ENCODE data around the gene NAGS. TPM values are rescaled to one million over a fixed set of nuclear protein-coding genes. Genes with fewer than 3 reads are reported as not detected.

Gene NAGS
- total RNA-seq, 1 donor from 2014 or later: 1.0 TPM

DNA sequence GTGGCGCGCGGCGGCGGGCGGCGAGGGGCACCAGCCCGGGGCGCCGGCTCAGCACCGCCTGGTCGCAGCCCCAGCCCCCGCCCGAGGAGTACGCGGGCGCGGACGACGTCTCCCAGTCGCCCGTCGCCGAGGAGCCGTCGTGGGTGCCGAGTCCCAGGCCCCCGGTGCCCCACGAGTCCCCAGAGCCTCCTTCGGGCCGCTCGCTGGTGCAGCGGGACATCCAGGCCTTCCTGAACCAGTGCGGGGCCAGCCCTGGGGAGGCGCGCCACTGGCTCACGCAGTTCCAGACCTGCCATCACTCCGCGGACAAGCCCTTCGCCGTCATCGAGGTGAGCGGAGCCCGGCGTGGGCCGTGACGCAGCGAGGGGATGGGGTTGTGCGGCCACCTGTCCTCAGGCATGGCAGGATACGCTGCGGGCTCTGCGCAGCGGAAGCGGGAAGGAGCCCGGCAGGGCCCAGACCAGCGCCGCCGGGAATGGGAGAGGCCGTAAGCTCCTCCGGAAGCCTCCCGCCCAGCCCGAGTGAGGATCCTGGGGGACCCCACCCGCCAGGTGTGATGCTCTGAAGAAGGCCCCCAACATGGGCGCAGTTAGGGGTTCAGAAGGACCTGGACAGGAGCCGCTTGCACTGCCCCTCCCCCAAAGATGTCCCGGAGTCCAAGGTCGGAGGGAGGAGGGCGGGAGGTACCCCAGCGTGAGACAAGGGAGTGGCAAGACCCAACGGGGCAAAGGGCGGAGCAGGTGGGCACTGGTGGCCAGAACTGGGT lies 522 bp downstream of the NAGS start:
- H3K4me2 ChIP-seq (ENCODE audit: low read length): peak overlapping the region; percentile 96

GRCh38 chr17:44005527-44006271 lies 1.3 kb downstream of the NAGS start:
- H3K4me2 ChIP-seq (ENCODE audit: low read length): peak overlapping the region; percentile 96
- TF ChIP-seq CTCF (IDR thresholded peaks at IDR 0.05; ENCODE audit: insufficient read depth, low read depth, low read length): no peak
- TF ChIP-seq EZH2 (IDR thresholded peaks at IDR 0.05; ENCODE audit: insufficient read depth, low read length): peak; percentile 47

More for the DNA sequence above, 522 bp downstream of the NAGS start:
- peaks cover 4% of the 10 kb centered on the region for H3K9me3 Mint-ChIP-seq (ENCODE audit: unreplicated experiment)
- H3K27ac ChIP-seq (ENCODE audit: low read depth, low read length): no peak overlapping the region
- peaks cover 7% of the 10 kb centered on the region for H3K4me1 Mint-ChIP-seq (ENCODE audit: low read depth, unreplicated experiment)
- H3K9ac ChIP-seq (ENCODE audit: low read length): no peak overlapping the region
- H2AFZ ChIP-seq (ENCODE audit: low read depth, low read length): peak overlapping the region; percentile 71
- no peak overlapping the region for H3K4me3 Mint-ChIP-seq (ENCODE audit: unreplicated experiment)
- H3K36me3 Mint-ChIP-seq (ENCODE audit: low read depth, unreplicated experiment): peaks cover 3% of the 10 kb centered on the region
- TF ChIP-seq EZH2 (IDR thresholded peaks at IDR 0.05; ENCODE audit: insufficient read depth, low read length) (peak; percentile 86), CTCF (IDR thresholded peaks at IDR 0.05; ENCODE audit: insufficient read depth, low read depth, low read length) (no peak)
- H3K27ac Mint-ChIP-seq (ENCODE audit: unreplicated experiment): no peak overlapping the region
- H3K27me3 Mint-ChIP-seq (ENCODE audit: low read depth, unreplicated experiment): peaks cover 15% of the 10 kb centered on the region
- no peaks in the 10 kb centered on the region for H3K9me3 ChIP-seq (ENCODE audit: insufficient read depth, low read depth, low read length)
- no peaks in the 10 kb centered on the region for H3K36me3 ChIP-seq (ENCODE audit: insufficient read depth, low read length)
- peaks cover 19% of the 10 kb centered on the region for H3K27me3 ChIP-seq (ENCODE audit: insufficient read depth, low read length)
- H3K79me2 ChIP-seq (ENCODE audit: insufficient read depth, low read length): no peaks in the 10 kb centered on the region
- no peak for FAIRE-seq
- DNase-seq (ENCODE audit: low read depth): no peak
- H3K4me1 ChIP-seq (ENCODE audit: insufficient read depth, low read length): peaks cover 34% of the 10 kb centered on the region
- H3K4me3 ChIP-seq (ENCODE audit: insufficient read depth, low read depth, low read length): no peak overlapping the region
- H4K20me1 ChIP-seq (ENCODE audit: insufficient read depth, low read length): peaks cover 13% of the 10 kb centered on the region

More at GRCh38 chr17:44005527-44006271, 1.3 kb downstream of the NAGS start:
- Mint-ChIP-seq H3K36me3 (ENCODE audit: low read depth, unreplicated experiment) (peaks cover 4% of the 10 kb centered on the region), H3K4me3 (ENCODE audit: unreplicated experiment) (peak overlapping the region; percentile 86), H3K9me3 (ENCODE audit: unreplicated experiment) (peaks cover 4% of the 10 kb centered on the region), H3K27me3 (ENCODE audit: low read depth, unreplicated experiment) (peaks cover 15% of the 10 kb centered on the region), H3K27ac (ENCODE audit: unreplicated experiment) (peak overlapping the region; percentile 83), H3K4me1 (ENCODE audit: low read depth, unreplicated experiment) (peaks cover 7% of the 10 kb centered on the region)
- FAIRE-seq: no peak
- no peak overlapping the region for H3K27ac ChIP-seq (ENCODE audit: low read depth, low read length)
- H3K4me3 ChIP-seq (ENCODE audit: insufficient read depth, low read depth, low read length): peak overlapping the region; percentile 46
- H3K4me1 ChIP-seq (ENCODE audit: insufficient read depth, low read length): peaks cover 34% of the 10 kb centered on the region
- H3K79me2 ChIP-seq (ENCODE audit: insufficient read depth, low read length): no peaks in the 10 kb centered on the region
- peaks cover 13% of the 10 kb centered on the region for H4K20me1 ChIP-seq (ENCODE audit: insufficient read depth, low read length)
- peak overlapping the region; percentile 13 for H3K9ac ChIP-seq (ENCODE audit: low read length)
- no peak for DNase-seq (ENCODE audit: low read depth)
- H3K27me3 ChIP-seq (ENCODE audit: insufficient read depth, low read length): peaks cover 19% of the 10 kb centered on the region
- no peaks in the 10 kb centered on the region for H3K36me3 ChIP-seq (ENCODE audit: insufficient read depth, low read length)
- H2AFZ ChIP-seq (ENCODE audit: low read depth, low read length): peak overlapping the region; percentile 54
- H3K9me3 ChIP-seq (ENCODE audit: insufficient read depth, low read depth, low read length): no peaks in the 10 kb centered on the region

Measured in astrocyte (in vitro differentiated cells and primary cell).